GF-D8 (cell line): Measurements from ENCODE around the gene PLEKHB2.
"Not testable (repeated sequence)": the region's sequence is repeated elsewhere in the genome, so short reads cannot be mapped to it uniquely, and the experiment has no call there.

Experiments
- DNase-seq: peaks from one replicate; lab custom pipeline; 2025; lab: John Stamatoyannopoulos, UW

The PLEKHB2 gene

DNA sequence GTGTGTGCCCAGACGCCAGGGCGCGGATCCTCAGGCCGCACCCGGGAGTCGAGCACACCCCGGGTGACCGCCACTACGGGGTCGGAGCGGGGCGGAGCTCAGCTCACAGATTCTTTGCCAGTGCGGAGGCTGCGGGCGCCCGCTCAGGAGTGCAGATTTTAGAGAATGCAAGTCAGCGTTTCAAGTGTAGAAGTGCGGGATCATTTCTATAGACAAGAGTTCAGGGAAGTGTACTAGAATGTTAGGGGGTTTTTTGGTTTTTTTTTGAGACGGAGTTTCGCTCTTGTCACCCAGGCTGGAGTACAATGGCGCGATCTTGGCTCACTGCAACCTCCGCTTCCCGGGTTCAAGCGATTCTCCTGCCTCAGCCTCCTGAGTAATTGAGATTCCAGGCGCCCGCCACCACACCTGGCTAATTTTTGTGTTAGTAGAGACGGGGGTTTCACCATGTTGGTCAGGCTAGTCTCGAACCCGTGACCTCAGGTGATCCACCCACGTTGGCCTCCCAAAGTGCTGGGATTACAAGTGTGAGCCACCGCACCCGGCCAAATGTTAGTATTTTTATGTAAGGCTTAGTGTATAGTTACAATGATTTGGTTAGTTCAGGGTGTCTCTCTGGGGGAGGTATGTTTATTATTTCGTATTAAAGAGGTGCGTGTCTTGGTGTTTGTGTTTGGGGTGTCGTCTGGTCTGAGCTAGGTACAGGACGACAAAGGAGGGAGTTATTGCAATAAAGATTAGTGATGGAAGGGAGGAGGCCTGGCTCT lies 11.3 kb upstream of the PLEKHB2 start:
- DNase-seq, result peak; percentile 38

GRCh38 chr2:131094463-131095281 lies 10.5 kb upstream of the PLEKHB2 start:
- DNase-seq, result no peak

DNA sequence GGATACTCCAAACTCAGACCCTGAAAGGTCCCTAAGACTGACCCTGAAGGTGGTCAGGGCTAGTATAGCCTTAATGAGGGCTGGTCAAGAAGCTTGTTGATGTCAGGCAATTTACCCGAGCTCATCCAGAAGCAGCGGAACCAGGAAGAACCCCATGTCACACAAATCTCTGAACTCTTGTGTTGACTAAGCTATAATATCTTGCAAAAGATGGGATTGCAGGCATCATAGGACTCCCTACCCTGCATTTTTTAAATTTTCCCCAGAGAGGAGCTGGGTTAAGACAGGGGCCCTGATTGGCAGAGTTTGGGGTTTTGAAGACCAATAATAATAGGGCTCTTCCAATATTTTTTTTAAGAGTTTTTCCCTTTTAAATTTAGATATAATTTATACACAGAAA lies 2.0 kb upstream of the PLEKHB2 start:
- no peak for DNase-seq

- peak; percentile 75 for DNase-seq
These were observed 515 bp upstream of the PLEKHB2 start for GRCh38 chr2:131104487-131105155.

- DNase-seq, result peak; percentile 45
These were observed 1.0 kb downstream of the PLEKHB2 start for GRCh38 chr2:131105950-131106801.

- no peak for DNase-seq
These were observed 7.4 kb downstream of the PLEKHB2 start for GRCh38 chr2:131112529-131112928.

DNA sequence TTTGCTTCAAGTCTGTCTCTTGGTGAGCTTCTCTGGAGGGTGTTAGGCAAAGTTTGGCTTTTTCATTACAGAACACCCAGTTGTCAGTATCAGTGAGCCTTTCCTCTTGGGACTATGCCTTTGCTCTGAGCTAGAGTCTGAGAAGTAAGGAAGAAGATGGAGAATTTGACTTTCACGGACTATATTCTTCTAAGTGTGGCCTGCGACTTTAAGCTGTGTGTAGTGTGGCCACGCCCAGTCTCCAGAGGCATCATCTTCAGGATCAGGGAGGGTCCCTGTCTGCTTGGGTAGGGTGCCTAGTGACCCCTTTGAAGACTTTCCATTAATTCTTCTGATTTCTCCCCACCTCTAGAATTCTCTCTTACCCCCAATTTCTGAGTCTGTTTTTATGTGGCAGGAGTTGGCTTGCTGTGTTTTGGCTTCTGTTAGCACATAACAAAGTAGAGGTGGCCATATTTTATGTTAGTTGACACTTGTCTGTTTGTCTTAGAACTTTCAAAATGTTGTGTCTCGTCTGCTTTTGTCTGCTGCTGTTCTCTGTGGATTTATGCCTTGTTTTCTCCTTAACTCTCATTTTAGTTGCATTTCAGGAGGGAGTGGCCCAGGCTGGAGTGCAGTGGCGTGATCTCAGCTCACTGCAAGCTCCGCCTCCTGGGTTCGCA lies 8.6 kb downstream of the PLEKHB2 start:
- no peak for DNase-seq

- not testable (repeated sequence) for DNase-seq
These were observed 9.8 kb downstream of the PLEKHB2 start for GRCh38 chr2:131114950-131115349.

DNA sequence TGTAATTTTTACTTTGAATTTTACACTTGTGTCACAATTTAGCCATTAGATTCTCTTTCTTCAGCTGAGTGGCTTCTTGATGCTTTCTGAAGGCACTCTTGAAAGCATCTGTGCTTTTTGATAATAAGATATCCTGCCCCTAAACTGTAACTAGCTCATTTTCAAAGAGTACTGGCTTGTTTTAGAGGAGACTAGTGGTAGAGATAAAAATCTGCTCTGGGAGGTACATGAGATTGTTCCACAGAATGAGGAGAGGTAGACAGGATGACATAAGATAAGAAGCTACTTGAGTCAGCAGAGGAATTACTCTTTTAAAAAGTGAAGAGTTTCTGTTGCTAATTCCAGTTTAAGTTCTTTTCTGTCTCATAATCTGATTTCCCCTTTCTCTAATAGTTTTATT lies 10.6 kb downstream of the PLEKHB2 start:
- no peak for DNase-seq

DNA sequence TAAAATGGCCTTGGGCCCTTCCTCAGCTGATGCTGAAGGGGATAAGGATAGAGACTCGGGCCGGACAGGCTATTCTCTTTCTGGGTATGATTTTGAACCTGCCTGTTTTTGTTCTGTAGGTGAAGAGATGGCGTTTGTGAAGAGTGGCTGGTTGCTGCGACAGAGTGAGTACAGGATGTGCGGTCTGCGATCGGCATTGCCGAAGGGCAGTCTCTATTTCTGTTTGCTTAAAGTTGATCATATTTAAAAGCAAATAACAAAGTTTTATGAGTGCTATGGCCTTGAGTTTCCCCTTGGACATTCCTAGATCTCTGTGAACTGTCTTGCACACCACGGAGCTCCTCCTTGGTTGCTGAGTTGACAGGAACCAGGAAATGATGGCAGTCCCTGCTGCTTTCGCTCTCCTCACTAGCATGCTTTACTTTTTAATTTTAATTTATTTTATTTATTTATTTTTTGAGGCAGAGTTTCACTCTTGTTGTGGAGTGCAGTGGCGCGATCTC lies 15.7 kb downstream of the PLEKHB2 start:
- DNase-seq, result no peak

- DNase-seq, result no peak
These were observed 16.3 kb downstream of the PLEKHB2 start for GRCh38 chr2:131121464-131121863.

DNA sequence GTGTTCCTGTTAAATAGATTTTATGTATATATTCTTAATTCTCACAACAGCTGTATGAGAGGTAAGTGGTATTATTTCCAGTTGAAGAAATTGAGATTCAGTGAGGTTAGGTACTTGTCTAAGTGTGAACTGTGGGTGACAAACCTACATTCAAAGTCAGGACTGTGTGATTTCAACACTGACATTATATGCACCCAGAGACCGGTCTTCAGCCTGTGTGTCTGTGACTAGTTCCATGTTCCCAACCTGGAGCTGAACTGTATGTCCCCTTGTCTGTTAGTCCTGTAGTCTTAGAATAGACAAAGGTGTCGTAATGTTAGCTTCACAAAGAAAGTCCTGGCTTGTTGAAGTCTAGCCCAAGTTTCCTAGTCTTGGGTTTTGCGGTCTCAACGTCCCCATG lies 17.4 kb downstream of the PLEKHB2 start:
- no peak for DNase-seq

DNA sequence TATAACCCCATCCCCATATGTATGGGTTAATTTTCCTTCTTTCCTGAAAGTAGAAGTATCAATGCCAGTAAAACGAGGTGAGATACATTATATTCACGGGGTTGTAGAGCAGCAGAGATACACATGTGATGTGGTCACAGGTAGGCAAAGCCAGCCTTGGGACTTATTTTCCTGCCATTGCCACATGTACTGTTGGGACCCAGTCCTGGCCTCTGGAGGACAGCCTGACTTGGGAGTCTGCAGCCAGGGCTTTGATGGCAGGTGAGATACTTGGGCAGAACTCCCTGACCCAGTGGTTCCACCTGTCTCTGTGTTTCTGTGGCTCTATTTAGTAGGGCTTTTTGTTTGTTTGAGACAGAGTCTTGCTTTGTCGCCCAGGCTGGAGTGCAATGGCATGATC lies 18.1 kb downstream of the PLEKHB2 start:
- no peak for DNase-seq

GRCh38 chr2:131125195-131125757 lies 20.1 kb downstream of the PLEKHB2 start:
- DNase-seq, result no peak

DNA sequence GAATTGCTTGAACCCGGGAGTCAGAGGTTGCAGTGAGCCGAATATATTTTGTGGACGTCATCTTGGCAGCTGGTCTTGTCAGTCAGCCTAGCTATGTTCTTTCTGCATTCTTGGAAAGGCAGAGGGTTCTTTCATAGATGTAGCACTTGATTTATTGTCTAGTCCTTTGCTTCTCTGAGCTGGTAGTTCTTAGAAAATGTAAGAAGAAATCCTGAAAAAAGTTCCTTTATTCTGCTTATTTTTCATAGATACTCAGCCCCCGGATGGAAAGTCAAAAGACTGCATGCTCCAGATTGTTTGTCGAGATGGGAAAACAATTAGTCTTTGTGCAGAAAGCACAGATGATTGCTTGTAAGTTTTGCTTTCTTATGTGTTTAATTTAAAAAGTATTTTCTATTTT lies 21.3 kb downstream of the PLEKHB2 start:
- DNase-seq, result no peak

DNA sequence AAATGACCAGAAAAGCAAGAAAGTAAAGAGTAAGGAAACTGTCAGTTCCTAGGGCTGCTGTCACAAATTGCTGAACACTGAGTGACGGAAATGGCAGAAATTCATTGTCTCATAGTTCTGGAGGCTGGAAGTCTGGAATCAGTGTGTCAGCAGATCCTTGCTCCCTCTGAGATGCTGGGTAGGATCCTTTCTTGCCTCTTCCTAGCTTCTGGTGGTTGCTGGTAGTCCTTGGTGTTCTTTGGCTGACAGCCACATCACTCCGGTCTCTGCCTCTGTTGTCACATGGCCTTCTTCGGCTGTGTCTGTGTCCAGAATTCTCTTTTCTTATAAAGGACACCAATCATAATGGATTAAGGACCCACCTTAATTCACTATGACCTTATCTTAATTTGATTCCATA lies 21.9 kb downstream of the PLEKHB2 start:
- no peak for DNase-seq

GRCh38 chr2:131127981-131128380 lies 22.8 kb downstream of the PLEKHB2 start:
- DNase-seq, result no peak

DNA sequence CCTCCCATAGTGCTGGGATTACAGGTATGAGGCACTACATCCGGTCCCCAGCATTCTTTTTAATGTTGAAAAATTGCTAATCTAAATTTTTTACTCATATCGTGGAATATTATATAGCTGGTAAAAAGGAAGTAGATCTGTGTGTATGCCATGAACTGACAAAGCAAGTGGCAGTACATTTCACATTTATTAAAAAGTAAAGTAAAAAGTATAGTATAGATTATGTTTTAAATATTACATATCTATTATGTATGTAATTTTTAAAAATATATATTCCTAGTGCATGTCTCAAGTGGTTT lies 25.1 kb downstream of the PLEKHB2 start:
- DNase-seq, result no peak

DNA sequence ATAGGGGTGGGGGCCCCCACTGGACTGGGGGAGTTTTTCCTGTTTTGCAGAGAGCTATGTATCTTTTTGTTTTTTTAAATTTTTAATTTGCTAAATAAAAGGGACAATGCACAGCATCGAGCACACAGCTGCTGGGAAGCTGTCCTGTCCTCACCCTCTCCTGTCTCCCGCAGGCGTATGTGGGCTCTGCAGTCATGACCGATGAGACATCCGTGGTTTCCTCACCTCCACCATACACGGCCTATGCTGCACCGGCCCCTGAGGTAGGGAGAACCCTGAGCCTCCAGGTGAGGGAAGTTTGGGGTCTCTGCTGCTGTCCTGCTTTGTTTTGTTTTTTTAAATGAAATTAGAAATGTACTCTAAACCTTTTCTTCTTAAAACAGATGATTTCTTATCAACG lies 27.6 kb downstream of the PLEKHB2 start:
- no peak for DNase-seq

GRCh38 chr2:131140581-131140980 lies 35.4 kb downstream of the PLEKHB2 start:
- DNase-seq, result no peak

DNA sequence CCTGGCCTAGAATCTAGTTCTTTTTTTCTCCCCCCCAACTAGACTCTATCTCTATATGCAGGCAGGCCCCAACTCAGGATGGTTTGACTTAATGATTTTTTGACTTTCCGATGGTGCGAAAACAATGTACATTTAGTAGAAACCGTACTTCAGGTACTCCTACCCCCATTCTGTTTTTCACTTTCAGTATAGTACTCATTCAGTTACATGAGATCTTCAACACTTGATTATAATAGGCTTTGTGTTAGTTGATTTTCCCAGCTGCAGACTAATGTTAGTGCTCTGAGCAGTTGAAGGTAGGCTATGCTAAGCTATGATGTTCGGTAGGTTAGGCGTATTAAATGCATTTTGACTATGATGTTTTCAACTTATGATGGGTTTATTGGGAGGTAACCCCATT lies 37.7 kb downstream of the PLEKHB2 start:
- DNase-seq, result no peak
